Measurements from ENCODE around the gene ZFAND6.

GRCh38 chr15:80167936-80168335 is 108.5 kb downstream of the ZFAND6 start:
- TF ChIP-seq, protein P1, sequence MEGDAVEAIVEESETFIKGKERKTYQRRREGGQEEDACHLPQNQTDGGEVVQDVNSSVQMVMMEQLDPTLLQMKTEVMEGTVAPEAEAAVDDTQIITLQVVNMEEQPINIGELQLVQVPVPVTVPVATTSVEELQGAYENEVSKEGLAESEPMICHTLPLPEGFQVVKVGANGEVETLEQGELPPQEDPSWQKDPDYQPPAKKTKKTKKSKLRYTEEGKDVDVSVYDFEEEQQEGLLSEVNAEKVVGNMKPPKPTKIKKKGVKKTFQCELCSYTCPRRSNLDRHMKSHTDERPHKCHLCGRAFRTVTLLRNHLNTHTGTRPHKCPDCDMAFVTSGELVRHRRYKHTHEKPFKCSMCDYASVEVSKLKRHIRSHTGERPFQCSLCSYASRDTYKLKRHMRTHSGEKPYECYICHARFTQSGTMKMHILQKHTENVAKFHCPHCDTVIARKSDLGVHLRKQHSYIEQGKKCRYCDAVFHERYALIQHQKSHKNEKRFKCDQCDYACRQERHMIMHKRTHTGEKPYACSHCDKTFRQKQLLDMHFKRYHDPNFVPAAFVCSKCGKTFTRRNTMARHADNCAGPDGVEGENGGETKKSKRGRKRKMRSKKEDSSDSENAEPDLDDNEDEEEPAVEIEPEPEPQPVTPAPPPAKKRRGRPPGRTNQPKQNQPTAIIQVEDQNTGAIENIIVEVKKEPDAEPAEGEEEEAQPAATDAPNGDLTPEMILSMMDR (conservative IDR thresholded peaks at IDR 0.05 in 1 of 2, IDR thresholded peaks at IDR 0.05 in 1 of 2; ENCODE audit: extremely low read depth in 1 of 2, insufficient read depth in 1 of 2, low read depth in 1 of 2, low read length in 2 of 2) = no peak
- no peak for TF ChIP-seq EZH2 (IDR thresholded peaks at IDR 0.05; ENCODE audit: borderline replicate concordance, low read length)

Data from mammary epithelial cell (primary cell).